ENCODE data around the gene PLCH1.

The PLCH1 gene

DNA sequence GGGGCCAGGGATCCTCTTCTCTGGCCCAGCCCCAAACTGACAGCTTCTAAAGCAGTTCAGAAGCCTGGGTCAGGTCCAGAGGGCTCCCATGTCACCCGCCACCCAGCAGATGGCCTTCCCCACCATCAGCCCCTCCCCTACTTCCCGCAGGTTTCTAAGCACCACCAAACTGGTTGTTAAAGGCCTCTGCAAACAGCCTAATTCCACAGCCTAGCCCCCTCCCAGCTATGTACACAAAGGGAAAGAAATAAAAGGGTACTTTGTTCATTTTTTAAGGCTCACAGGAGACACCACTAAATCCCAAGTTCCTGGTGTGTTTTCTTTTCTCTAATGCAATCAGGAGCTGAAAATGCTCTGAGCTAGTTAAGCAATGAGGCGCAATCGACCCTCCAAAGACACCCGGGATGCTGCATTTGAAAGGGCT, 30.6 kb downstream of the PLCH1 start:
- TF ChIP-seq, protein P1, sequence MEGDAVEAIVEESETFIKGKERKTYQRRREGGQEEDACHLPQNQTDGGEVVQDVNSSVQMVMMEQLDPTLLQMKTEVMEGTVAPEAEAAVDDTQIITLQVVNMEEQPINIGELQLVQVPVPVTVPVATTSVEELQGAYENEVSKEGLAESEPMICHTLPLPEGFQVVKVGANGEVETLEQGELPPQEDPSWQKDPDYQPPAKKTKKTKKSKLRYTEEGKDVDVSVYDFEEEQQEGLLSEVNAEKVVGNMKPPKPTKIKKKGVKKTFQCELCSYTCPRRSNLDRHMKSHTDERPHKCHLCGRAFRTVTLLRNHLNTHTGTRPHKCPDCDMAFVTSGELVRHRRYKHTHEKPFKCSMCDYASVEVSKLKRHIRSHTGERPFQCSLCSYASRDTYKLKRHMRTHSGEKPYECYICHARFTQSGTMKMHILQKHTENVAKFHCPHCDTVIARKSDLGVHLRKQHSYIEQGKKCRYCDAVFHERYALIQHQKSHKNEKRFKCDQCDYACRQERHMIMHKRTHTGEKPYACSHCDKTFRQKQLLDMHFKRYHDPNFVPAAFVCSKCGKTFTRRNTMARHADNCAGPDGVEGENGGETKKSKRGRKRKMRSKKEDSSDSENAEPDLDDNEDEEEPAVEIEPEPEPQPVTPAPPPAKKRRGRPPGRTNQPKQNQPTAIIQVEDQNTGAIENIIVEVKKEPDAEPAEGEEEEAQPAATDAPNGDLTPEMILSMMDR (conservative IDR thresholded peaks at IDR 0.05; ENCODE audit: low read depth, low read length) = no peak
- no peak for DNase-seq (ENCODE audit: low read depth)
- no peak overlapping the region for H3K4me3 ChIP-seq (ENCODE audit: low read length)

DNA sequence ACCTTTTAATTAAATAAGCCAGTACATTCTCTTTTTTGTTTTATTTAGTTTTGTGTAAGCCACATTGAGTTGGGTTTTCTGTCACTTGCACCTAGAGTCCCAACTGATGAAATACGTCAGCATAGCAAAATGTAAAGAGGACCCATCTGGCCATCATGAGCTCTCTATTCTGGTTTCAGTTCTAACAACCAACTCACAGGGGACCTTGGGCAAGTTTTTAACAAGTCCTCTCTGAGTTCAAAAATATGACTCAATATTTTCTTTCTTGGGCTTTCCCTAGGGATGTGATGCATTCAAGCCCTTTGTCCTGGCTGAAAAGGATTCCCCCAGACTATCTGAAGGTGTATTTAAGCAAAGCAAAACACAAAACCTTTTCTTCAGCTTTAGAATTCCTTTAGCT, 32.9 kb downstream of the PLCH1 start:
- H3K4me3 ChIP-seq (ENCODE audit: low read length) = no peak overlapping the region
- TF ChIP-seq, protein P1 (conservative IDR thresholded peaks at IDR 0.05; ENCODE audit: low read depth, low read length) = no peak
- DNase-seq (ENCODE audit: low read depth) = no peak

DNA sequence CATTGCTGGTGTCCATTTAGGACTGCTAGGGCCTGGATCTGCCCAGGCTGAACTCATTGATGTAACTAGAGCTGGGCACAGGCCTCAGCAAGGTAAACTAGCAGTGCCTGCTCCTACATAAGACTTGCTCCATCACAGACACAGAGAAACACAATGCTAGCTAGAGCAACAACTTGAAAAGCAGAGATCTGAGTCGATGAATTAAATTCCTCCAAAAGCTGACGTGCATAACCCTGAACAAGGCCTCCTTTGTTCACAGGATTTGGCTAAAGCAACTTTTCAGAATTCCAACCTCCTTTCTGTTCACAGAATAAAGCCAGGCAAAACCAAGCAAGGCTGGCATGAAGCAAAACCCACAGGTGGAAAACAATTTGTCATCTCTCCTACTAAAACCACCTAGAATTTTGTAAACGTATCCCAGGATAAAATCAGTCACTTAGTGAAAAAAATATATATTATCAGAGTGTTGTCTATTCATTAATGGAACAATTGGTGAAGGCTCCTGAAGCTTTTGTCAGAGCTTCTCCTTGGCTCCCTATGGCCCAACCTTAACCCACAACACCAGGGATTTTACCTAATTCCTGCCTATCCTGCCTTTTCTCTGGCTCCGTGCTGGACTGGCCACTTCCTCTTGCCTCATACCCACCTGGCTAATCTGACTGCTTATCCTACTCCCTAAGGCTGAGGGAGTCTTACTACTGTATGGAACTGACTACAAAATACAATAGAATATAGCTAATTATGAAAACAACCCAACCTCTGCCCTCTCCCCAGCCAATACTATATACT, 39.9 kb downstream of the PLCH1 start:
- DNase-seq (ENCODE audit: low read depth) = peak; percentile 88
- TF ChIP-seq, protein P1 (conservative IDR thresholded peaks at IDR 0.05; ENCODE audit: low read depth, low read length) = no peak
- no peak overlapping the region for H3K4me3 ChIP-seq (ENCODE audit: low read length)

DNA sequence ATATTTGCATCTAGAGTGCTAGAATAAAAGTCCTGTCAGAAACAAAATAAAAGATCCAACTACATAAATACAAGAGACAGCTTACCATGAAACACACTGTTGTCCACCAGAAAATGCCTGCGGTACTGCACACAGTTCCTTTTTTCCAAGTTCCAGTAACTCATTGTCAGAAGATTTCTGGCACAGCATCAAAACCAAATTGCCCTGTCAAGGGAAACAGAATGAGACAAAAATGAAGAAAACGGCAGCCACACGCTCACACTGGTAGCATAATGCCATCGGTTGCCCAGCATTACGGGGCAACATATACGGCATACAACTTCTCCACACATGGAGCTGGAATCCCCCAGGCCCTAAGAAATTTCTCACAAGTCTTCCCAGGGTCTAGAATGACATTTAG, 40.8 kb downstream of the PLCH1 start:
- TF ChIP-seq, protein P1 (conservative IDR thresholded peaks at IDR 0.05; ENCODE audit: low read depth, low read length) = no peak
- no peak overlapping the region for H3K4me3 ChIP-seq (ENCODE audit: low read length)
- DNase-seq (ENCODE audit: low read depth) = no peak

DNA sequence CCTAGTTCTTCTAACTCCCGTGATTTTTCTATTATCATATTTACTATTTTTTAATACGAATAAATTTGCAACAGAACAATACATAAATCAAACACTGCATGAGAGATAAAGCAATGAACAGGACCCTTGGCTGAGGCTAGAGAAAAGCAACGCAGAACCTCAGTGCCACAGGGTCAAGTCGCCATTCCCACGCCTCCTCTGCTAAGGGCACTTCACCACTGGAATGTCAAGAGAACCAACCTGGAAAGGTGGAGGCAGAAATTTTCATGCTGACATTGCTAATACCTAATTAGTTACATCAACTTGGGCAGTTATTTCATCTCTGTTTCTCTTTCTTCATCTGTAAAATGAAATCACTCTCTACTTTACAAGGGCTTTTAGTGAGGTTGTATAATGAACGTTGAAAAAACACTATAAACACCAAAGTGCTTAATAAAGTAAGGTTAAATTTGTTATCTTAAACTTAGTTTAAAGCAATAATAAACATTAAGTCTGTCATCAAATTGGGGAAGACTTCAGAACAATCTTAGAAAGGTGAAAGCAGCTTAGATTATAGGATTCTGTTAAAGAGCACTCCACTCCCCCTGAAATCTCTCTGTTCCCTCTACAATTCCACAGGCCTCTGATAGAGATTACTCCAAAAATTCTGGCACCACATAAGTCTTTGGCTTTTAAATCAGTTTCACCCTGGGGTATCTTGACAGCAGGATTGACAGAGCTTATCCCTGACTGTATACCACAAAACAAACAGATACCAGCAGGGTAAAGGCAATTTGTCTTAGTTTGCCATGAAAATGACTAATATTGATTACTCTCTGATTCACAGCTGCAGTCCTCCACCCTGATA, 41.9 kb downstream of the PLCH1 start:
- TF ChIP-seq, protein P1 (conservative IDR thresholded peaks at IDR 0.05; ENCODE audit: low read depth, low read length) = no peak
- no peak for DNase-seq (ENCODE audit: low read depth)

DNA sequence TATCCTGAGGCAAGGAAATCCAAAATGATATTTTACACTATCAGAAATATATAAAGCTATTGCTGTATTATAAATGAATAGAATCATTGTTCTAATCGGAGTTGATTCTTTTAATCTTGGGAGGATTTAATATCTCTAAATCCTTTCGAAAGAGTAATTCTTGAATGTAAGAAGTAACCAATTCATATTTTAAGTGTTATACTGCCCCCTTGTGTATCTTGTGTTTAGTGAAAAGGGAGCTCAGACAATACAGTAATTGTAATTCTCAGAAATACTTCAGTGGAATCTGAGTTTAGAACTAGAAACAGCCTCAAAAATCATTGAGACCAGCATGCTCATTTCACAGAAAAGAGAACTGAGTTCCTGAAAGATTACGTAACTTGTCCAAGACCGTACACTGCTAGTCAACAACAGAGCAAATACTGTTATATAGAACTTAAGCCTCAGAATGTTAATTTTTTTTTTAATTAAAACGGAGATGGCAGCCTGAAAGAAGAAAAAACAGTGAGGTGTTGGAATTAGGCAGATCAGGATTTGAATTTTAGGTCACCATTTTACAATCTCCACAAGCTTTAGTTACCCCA, 42.9 kb downstream of the PLCH1 start:
- H3K4me3 ChIP-seq (ENCODE audit: low read length) = no peak overlapping the region
- DNase-seq (ENCODE audit: low read depth) = peak; percentile 41
- TF ChIP-seq, protein P1 (conservative IDR thresholded peaks at IDR 0.05; ENCODE audit: low read depth, low read length) = peak; percentile 43

More for the DNA sequence above, 41.9 kb downstream of the PLCH1 start:
- H3K4me3 ChIP-seq (ENCODE audit: low read length) = no peak overlapping the region
